A673 (cell line): Measurements from ENCODE around the gene TTLL12. TPM values are rescaled to one million over a fixed set of nuclear protein-coding genes. Genes with fewer than 3 reads are reported as not detected.

ENCODE experiments used
- BruUV-seq: library from RNA; stranded (reverse); fragments of 400-500 nt; replicated peaks from 2 replicates; lab custom pipeline; 2021; lab: Mats Ljungman, UMichigan
- CTCF ChIA-PET: fragments of 300-600 bp; sonication (Branson Sonifier 250); formaldehyde crosslinking; loops from one replicate; lab custom pipeline; 2022; ENCODE audit warnings: antibody characterized with exemption; lab: Charles Lee
- POLR2A ChIA-PET: fragments of 300-600 bp; sonication (Branson Sonifier 250); formaldehyde crosslinking; loops from one replicate; lab custom pipeline; 2022; ENCODE audit warnings: antibody characterized with exemption; ENCODE audit not compliant: low non-redundant PET; lab: Charles Lee
- DNase-seq: peaks from one replicate; pipeline ENCODE4 v3.0.0-alpha.2; 2015; ENCODE audit warnings: low spot score
- H3K27ac ChIP-seq: fragments of 200-600 bp; sonication (generic); 2 replicates; pipeline ENCODE4 v1.5.1; 2016; ENCODE audit warnings: mixed run types, low read depth, mild to moderate bottlenecking, mixed read lengths, antibody characterized with exemption, low read length; ENCODE audit not compliant: poor library complexity, severe bottlenecking
- H3K27me3 ChIP-seq: fragments of 200-600 bp; sonication (generic); replicated peaks from 2 replicates; pipeline ENCODE4 v1.6.1; 2017; ENCODE audit warnings: mixed run types, low read depth, mild to moderate bottlenecking, mixed read lengths, antibody characterized with exemption, low read length; ENCODE audit not compliant: insufficient read depth, poor library complexity
- H3K36me3 ChIP-seq: fragments of 200-600 bp; sonication (generic); 2 replicates; pipeline ENCODE4 v1.6.1; 2016; ENCODE audit warnings: mixed run types, mild to moderate bottlenecking, mixed read lengths, antibody characterized with exemption, low read length; ENCODE audit not compliant: insufficient read depth, poor library complexity, severe bottlenecking
- H3K4me1 ChIP-seq: fragments of 200-600 bp; sonication (generic); 2 replicates; pipeline ENCODE4 v1.6.1; 2017; ENCODE audit warnings: mixed run types, mild to moderate bottlenecking, mixed read lengths, antibody characterized with exemption, low read length; ENCODE audit not compliant: insufficient read depth, poor library complexity, severe bottlenecking
- H3K4me3 ChIP-seq: fragments of 200-600 bp; sonication (generic); 2 replicates; pipeline ENCODE4 v1.5.1; 2016; ENCODE audit warnings: low read depth, mixed run types, mild to moderate bottlenecking, mixed read lengths, low read length; ENCODE audit not compliant: poor library complexity, severe bottlenecking
- H3K9me3 ChIP-seq: fragments of 200-600 bp; sonication (generic); 2 replicates; pipeline ENCODE4 v1.6.1; 2016; ENCODE audit warnings: mixed run types, low read depth, mild to moderate bottlenecking, mixed read lengths, antibody characterized with exemption, low read length; ENCODE audit not compliant: poor library complexity, severe bottlenecking
- EZH2 ChIP-seq: fragments of 200-600 bp; sonication (generic); IDR thresholded peaks from 2 replicates; pipeline ENCODE4 v1.6.1; 2017; ENCODE audit warnings: borderline replicate concordance, low read depth, mild to moderate bottlenecking, mixed read lengths, antibody characterized with exemption, low read length; ENCODE audit not compliant: poor library complexity, severe bottlenecking
- intact Hi-C: fragments of 100-400 bp; cut with micrococcal nuclease; formaldehyde crosslinking; loops from one replicate; pipeline ENCODE4 v1.10.0; 2022; ENCODE audit not compliant: unreplicated experiment
- total RNA-seq: library from RNA; stranded (reverse); gene quantifications from 2 replicates; pipeline ENCODE4 v1.2.3, GENCODE V29; 2021
- TF ChIP-seq, protein P1 (sequence below): fragments of 300-800, 200-600 bp; sonication (generic); conservative IDR thresholded peaks from 2 replicates; pipeline ENCODE4 v1.5.1; 2017; ENCODE audit warnings: low read depth, mild to moderate bottlenecking, antibody characterized with exemption, low read length, moderate library complexity, mixed read lengths

Gene TTLL12
- total RNA-seq, 1 experiment from 2014 or later: 138 TPM

DNA sequence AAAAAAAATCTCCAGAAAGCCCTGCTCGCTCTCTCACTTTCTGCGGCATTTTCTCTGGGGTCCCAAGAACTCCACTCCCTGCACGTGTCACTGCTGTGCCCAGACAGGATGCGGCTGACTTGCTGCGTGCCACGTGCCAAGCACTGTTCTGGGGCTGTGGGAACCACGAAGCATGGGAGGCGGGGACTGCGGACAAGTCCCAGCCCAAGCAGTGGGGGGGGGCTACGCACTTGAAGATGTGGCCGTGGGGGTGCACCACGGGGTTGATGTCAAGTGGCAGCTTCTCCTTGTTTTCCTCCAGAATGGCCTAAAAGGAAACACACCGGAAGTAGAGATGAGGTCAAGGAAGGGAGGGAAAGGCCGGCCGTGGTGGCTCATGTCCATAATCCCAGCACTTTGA lies 10.8 kb downstream of the TTLL12 start:
- H3K4me3 ChIP-seq: no peak overlapping the region
- no peaks in the 10 kb centered on the region for H3K27me3 ChIP-seq
- intact Hi-C loops: no loop called here
- BruUV-seq: no TSS peak
- peaks cover 74% of the 10 kb centered on the region for H3K36me3 ChIP-seq
- no peaks in the 10 kb centered on the region for H3K4me1 ChIP-seq
- TF ChIP-seq, protein P1, sequence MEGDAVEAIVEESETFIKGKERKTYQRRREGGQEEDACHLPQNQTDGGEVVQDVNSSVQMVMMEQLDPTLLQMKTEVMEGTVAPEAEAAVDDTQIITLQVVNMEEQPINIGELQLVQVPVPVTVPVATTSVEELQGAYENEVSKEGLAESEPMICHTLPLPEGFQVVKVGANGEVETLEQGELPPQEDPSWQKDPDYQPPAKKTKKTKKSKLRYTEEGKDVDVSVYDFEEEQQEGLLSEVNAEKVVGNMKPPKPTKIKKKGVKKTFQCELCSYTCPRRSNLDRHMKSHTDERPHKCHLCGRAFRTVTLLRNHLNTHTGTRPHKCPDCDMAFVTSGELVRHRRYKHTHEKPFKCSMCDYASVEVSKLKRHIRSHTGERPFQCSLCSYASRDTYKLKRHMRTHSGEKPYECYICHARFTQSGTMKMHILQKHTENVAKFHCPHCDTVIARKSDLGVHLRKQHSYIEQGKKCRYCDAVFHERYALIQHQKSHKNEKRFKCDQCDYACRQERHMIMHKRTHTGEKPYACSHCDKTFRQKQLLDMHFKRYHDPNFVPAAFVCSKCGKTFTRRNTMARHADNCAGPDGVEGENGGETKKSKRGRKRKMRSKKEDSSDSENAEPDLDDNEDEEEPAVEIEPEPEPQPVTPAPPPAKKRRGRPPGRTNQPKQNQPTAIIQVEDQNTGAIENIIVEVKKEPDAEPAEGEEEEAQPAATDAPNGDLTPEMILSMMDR: no peak
- TF ChIP-seq EZH2: no peak
- H3K27ac ChIP-seq: no peak overlapping the region
- ChIA-PET CTCF (no interaction called here), POLR2A (no interaction called here)
- no peak for DNase-seq
- no peaks in the 10 kb centered on the region for H3K9me3 ChIP-seq

- H3K9me3 ChIP-seq: no peaks in the 10 kb centered on the region
- H3K4me1 ChIP-seq: no peaks in the 10 kb centered on the region
- H3K36me3 ChIP-seq: peaks cover 75% of the 10 kb centered on the region
- no peak overlapping the region for H3K27ac ChIP-seq
- intact Hi-C loops: no loop called here
- no peaks in the 10 kb centered on the region for H3K27me3 ChIP-seq
- no peak for DNase-seq
- ChIA-PET CTCF (no interaction called here), POLR2A (no interaction called here)
- BruUV-seq: no TSS peak
- TF ChIP-seq, protein P1: no peak
- no peak for TF ChIP-seq EZH2
- H3K4me3 ChIP-seq: no peak overlapping the region
Observed at GRCh38 chr22:43174941-43175531, 11.9 kb downstream of the TTLL12 start.

GRCh38 chr22:43173976-43174720 lies 12.8 kb downstream of the TTLL12 start:
- H3K4me3 ChIP-seq: no peak overlapping the region
- H3K4me1 ChIP-seq: no peaks in the 10 kb centered on the region
- no peaks in the 10 kb centered on the region for H3K27me3 ChIP-seq
- peaks cover 70% of the 10 kb centered on the region for H3K36me3 ChIP-seq
- no peaks in the 10 kb centered on the region for H3K9me3 ChIP-seq
- intact Hi-C loops: no loop called here
- no peak for DNase-seq
- BruUV-seq: no TSS peak
- CTCF ChIA-PET: no interaction called here
- POLR2A ChIA-PET: no interaction called here
- H3K27ac ChIP-seq: no peak overlapping the region
- TF ChIP-seq, protein P1: no peak
- TF ChIP-seq EZH2: no peak
